ENCODE measurements around the gene THAP8.
A peak's percentile ranks its signal among the peaks of the same experiment; 100 is the strongest.

DNA sequence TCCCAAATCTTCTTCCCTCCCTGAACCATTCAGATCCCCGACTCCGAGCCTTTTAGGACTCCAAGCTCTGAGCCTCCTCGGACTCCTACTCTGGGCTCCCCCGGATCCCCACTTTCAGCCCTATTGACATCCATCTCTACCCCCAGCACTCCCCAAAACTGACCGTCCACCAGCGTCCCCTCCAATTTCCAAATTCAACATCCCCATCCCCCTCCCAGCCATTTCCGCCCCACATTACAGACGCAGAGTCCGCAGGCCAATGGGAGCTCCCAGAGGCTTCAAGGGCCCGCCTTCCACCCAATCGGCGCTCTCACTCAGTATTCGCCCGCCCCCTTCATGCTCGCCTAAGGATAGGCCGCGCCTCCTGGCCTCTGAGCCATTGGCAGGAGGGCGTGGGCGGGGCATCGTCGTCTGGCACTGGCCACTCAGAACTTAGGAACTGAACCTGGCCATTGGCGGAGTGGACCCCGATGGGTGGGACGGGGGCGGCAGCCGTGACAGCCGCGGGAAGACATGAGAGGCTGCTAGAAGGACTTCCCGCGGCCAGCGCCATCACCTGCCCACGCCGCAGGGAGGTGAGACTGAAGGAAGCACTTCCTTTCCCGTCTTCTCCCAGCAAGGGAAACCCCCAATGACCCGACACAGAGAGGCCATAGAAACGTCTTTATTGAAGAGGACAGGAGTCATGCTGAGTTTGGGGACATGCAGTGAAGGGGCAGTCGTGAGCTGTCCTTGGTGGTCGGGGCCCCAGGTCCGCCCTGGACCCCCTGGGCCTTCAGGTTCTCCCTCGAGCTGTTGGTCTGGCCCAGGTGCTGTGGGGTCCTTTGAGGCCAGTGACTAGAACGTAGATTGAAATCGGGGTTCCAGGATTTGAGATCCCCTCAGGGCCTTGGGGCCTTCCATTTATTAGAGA is 39.8 kb downstream of the THAP8 start, which contains the start of gene ALKBH6:
- no peak for TF ChIP-seq POLR2A (IDR thresholded peaks at IDR 0.05)
- peak in 2 of 4 experiments; percentile 11 to 12 for TF ChIP-seq CTCF (IDR thresholded peaks at IDR 0.05)

Data from uterus (tissue), 2 donors.